ENCODE measurements around the gene SLCO3A1. TPM values are rescaled to one million over a fixed set of nuclear protein-coding genes. Genes with fewer than 3 reads are reported as not detected.

The SLCO3A1 gene
- total RNA-seq, 1 experiment from 2014 or later, result 9.1 TPM

GRCh38 chr15:91919014-91919534, 65.6 kb downstream of the SLCO3A1 start (continued):
- TF ChIP-seq ZNF532 (CRISPR knock-in tag; IDR thresholded peaks at IDR 0.05; ENCODE audit: borderline replicate concordance) (no peak), ZBTB21 (CRISPR knock-in tag; IDR thresholded peaks at IDR 0.05; ENCODE audit: borderline replicate concordance) (no peak)

DNA sequence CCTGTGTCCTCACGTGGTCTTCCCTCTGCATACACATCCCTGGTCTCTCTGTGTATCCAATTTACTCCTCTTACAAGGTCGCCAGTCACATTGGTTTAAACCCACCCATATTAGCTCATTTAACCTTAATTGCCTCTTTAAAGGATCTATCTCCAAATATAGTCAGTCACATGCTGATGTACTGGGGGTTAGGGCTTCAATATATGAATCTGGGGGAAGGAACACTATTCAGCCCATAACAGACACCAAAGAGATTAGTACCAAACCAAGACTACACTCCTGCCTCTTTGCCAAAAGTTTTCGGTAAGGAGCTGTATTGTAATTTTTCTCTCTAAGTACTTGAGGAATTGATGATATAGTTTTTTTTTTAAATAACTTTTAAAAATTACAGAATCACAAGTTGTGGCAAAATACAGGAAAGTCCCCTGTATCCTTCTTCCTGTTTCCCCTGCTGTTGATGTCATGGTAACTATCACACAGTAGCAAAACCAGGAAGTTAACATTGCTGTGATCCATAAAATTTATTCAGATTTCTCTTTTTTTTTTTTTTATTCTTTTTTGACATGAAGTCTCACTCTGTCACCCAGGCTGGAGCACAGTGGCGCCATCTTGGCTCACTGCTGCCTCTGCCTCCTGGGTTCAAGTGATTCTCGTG, 67.8 kb downstream of the SLCO3A1 start:
- POLR2A ChIA-PET, result no interaction called here
- Mint-ChIP-seq H3K4me3 (no peak overlapping the region), H3K9me3 (no peaks in the 10 kb centered on the region), H3K27me3 (ENCODE audit: low read depth) (peaks cover 3% of the 10 kb centered on the region; the same call in 1 of the 2 replicates), H3K4me1 (peaks cover 22% of the 10 kb centered on the region), H3K36me3 (no peaks in the 10 kb centered on the region), H3K27ac (no peak overlapping the region)
- TF ChIP-seq ZNF416 (CRISPR knock-in tag; IDR thresholded peaks at IDR 0.05), result no peak
- no peak for TF ChIP-seq E2F5 (CRISPR knock-in tag; IDR thresholded peaks at IDR 0.05)
- no peak for TF ChIP-seq NFE2L1 (CRISPR knock-in tag; IDR thresholded peaks at IDR 0.05)
- TF ChIP-seq ESRRA (CRISPR knock-in tag; IDR thresholded peaks at IDR 0.05; ENCODE audit: borderline replicate concordance), result no peak
- no peak for TF ChIP-seq MAX (CRISPR knock-in tag; IDR thresholded peaks at IDR 0.05)
- TF ChIP-seq NR3C1 (CRISPR knock-in tag; conservative IDR thresholded peaks at IDR 0.05; ENCODE audit: low read depth), result no peak
- TF ChIP-seq, protein P1, sequence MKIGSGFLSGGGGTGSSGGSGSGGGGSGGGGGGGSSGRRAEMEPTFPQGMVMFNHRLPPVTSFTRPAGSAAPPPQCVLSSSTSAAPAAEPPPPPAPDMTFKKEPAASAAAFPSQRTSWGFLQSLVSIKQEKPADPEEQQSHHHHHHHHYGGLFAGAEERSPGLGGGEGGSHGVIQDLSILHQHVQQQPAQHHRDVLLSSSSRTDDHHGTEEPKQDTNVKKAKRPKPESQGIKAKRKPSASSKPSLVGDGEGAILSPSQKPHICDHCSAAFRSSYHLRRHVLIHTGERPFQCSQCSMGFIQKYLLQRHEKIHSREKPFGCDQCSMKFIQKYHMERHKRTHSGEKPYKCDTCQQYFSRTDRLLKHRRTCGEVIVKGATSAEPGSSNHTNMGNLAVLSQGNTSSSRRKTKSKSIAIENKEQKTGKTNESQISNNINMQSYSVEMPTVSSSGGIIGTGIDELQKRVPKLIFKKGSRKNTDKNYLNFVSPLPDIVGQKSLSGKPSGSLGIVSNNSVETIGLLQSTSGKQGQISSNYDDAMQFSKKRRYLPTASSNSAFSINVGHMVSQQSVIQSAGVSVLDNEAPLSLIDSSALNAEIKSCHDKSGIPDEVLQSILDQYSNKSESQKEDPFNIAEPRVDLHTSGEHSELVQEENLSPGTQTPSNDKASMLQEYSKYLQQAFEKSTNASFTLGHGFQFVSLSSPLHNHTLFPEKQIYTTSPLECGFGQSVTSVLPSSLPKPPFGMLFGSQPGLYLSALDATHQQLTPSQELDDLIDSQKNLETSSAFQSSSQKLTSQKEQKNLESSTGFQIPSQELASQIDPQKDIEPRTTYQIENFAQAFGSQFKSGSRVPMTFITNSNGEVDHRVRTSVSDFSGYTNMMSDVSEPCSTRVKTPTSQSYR (CRISPR knock-in tag; IDR thresholded peaks at IDR 0.05), result no peak
- TF ChIP-seq ZBTB21 (CRISPR knock-in tag; IDR thresholded peaks at IDR 0.05; ENCODE audit: borderline replicate concordance), result no peak
- TF ChIP-seq USF1 (CRISPR knock-in tag; IDR thresholded peaks at IDR 0.05), result no peak
- TF ChIP-seq, protein P2, sequence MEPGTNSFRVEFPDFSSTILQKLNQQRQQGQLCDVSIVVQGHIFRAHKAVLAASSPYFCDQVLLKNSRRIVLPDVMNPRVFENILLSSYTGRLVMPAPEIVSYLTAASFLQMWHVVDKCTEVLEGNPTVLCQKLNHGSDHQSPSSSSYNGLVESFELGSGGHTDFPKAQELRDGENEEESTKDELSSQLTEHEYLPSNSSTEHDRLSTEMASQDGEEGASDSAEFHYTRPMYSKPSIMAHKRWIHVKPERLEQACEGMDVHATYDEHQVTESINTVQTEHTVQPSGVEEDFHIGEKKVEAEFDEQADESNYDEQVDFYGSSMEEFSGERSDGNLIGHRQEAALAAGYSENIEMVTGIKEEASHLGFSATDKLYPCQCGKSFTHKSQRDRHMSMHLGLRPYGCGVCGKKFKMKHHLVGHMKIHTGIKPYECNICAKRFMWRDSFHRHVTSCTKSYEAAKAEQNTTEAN (CRISPR knock-in tag; IDR thresholded peaks at IDR 0.05), result no peak
- TF ChIP-seq OVOL2 (CRISPR knock-in tag; IDR thresholded peaks at IDR 0.05; ENCODE audit: borderline replicate concordance), result no peak
- no peak for TF ChIP-seq SMAD4 (CRISPR knock-in tag; IDR thresholded peaks at IDR 0.05)
- TF ChIP-seq NR2C2 (CRISPR knock-in tag; IDR thresholded peaks at IDR 0.05), result no peak
- no peak for TF ChIP-seq ZNF317 (CRISPR knock-in tag; IDR thresholded peaks at IDR 0.05; ENCODE audit: borderline replicate concordance, low read depth)
- ATAC-seq (no peak), DNase-seq (ENCODE audit: low spot score) (no peak)
- CTCF ChIA-PET, result interaction anchor here (0.6 to 1.2 kb wide), 2 partner anchors 26 to 65 kb away, joined by 3 to 4 read pairs; no protein-coding TSS in a partner anchor
